ENCODE results near the gene CACNA1C.

The CACNA1C gene

DNA sequence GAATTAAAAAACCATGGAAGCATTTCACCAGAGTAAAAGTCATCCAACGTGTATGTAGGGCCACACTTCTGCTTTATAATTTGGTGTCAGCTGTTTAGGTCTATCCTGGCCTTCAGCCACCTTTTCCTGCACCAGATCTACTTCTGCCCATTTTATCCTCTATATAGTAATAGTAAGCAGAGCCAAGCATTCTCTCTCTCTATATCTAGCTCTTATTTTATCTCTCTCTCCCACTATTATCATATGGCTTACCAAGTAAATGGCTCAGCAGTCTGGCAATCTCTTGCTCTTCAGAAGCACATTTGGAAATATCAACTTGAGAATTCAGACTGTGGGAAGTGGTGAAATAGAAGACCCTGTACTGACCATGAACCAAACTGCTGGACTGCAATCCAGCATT lies 657.9 kb downstream of the CACNA1C start:
- peaks cover 24% of the 10 kb centered on the region for H3K27me3 ChIP-seq
- no peaks in the 10 kb centered on the region for H3K36me3 ChIP-seq
- H3K9me3 ChIP-seq: no peaks in the 10 kb centered on the region
- TF ChIP-seq, protein P1, sequence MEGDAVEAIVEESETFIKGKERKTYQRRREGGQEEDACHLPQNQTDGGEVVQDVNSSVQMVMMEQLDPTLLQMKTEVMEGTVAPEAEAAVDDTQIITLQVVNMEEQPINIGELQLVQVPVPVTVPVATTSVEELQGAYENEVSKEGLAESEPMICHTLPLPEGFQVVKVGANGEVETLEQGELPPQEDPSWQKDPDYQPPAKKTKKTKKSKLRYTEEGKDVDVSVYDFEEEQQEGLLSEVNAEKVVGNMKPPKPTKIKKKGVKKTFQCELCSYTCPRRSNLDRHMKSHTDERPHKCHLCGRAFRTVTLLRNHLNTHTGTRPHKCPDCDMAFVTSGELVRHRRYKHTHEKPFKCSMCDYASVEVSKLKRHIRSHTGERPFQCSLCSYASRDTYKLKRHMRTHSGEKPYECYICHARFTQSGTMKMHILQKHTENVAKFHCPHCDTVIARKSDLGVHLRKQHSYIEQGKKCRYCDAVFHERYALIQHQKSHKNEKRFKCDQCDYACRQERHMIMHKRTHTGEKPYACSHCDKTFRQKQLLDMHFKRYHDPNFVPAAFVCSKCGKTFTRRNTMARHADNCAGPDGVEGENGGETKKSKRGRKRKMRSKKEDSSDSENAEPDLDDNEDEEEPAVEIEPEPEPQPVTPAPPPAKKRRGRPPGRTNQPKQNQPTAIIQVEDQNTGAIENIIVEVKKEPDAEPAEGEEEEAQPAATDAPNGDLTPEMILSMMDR (IDR thresholded peaks at IDR 0.05; ENCODE audit: low read depth, low read length): no peak
- no peak overlapping the region for H3K4me3 ChIP-seq (ENCODE audit: low read depth, low read length)
- no peaks in the 10 kb centered on the region for H3K4me1 ChIP-seq
- no peak for DNase-seq

- no peaks in the 10 kb centered on the region for H3K36me3 ChIP-seq
- peaks cover 11% of the 10 kb centered on the region for H3K27me3 ChIP-seq
Observed at GRCh38 chr12:2719392-2719791, 666.6 kb downstream of the CACNA1C start.

DNA sequence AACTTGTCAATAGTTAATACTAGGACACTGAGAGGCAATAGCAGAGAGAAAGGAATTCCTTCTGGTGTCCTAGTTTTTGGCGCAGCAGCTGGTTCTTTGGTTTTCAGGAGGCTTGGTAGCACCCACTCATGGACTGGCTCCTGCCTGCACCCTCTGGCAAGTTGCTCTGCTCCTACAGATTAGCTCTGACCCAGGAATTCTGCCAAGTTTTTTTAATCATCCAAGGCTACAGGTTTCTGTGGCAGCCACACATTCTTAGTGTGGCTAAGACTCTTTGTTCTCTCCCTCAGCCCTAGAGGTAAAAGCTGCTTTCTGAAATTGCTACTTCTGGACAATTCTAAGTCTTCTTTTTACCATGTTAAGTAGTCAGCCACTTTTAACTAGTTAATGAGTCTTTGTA lies 670.0 kb downstream of the CACNA1C start:
- DNase-seq: no peak

More at GRCh38 chr12:2719392-2719791, 666.6 kb downstream of the CACNA1C start:
- Histone ChIP-seq H3K4me1 (no peaks in the 10 kb centered on the region), H3K4me3 (ENCODE audit: low read depth, low read length) (no peak overlapping the region), H3K9me3 (no peaks in the 10 kb centered on the region)
- no peak for DNase-seq
- TF ChIP-seq, protein P1 (IDR thresholded peaks at IDR 0.05; ENCODE audit: low read depth, low read length): no peak

DNA sequence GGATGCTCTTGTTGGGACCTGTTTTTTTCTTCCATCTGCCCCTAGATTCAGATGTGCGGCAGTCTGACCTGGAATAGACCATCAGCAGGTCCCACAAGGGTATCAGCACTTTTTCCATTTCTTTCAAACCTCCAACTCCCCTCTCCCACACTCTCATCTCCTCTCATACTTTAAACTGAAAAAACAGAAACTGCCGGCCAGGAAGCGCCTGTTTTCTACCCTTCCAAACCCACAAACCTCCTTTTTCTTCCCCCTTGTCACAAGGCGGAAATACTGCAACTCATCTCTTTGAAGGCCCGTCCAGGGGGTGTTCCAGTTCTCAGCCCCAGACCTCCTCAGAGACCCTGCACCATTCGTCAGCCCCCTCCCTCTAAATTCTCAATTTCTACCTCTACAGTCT lies 679.5 kb downstream of the CACNA1C start:
- Histone ChIP-seq H3K4me3 (ENCODE audit: low read depth, low read length) (no peak overlapping the region), H3K36me3 (no peaks in the 10 kb centered on the region), H3K9me3 (no peaks in the 10 kb centered on the region), H3K4me1 (no peaks in the 10 kb centered on the region), H3K27me3 (peaks cover 43% of the 10 kb centered on the region)
- DNase-seq: no peak
- TF ChIP-seq, protein P1 (IDR thresholded peaks at IDR 0.05; ENCODE audit: low read depth, low read length): no peak

More for the DNA sequence above, 670.0 kb downstream of the CACNA1C start:
- no peaks in the 10 kb centered on the region for H3K4me1 ChIP-seq
- no peaks in the 10 kb centered on the region for H3K9me3 ChIP-seq
- no peaks in the 10 kb centered on the region for H3K27me3 ChIP-seq
- TF ChIP-seq, protein P1 (IDR thresholded peaks at IDR 0.05; ENCODE audit: low read depth, low read length): no peak
- no peaks in the 10 kb centered on the region for H3K36me3 ChIP-seq
- H3K4me3 ChIP-seq (ENCODE audit: low read depth, low read length): no peak overlapping the region

DNA sequence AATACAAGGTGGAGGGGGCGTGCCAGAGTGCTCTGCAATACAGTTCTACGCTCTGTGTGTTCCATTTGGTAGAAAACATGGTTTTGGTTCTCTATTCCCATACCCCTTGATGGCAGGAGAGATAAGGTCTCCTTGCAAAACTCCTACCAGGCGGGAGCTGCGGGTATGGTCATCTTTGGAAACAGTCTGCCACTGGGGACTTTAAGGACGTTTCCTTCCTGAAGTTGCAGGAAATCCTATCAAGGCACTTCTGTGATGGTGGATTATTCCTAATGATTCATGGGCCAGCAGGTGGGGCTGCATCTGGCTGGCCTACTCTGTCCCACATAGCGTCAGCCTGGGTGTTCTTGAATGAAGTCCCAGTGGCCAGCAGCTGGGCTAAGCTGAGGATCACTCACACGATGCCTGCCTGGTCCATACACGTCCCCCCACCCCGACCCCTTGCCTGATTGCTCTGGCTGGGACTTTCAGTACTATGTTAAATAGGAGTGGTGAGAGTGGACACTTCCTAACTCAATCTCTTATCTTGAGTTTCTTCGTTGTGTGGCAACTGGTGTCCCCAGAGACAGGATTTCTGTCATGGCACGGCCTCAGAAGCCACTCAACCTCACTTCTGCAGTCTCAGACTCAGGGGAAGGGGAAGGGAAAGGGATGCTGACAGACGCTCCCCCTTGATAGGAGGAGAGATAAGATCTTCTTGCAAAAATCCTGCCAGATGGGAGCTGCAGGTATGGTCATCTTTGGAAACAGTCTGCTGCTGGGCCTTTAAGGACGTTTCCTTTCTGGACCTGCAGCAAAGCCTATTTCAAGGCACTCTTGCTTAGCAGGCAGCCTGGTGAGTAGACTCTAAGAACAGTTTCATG lies 680.9 kb downstream of the CACNA1C start:
- no peaks in the 10 kb centered on the region for H3K4me1 ChIP-seq
- H3K4me3 ChIP-seq (ENCODE audit: low read depth, low read length): no peak overlapping the region
- H3K9me3 ChIP-seq: no peaks in the 10 kb centered on the region
- H3K36me3 ChIP-seq: no peaks in the 10 kb centered on the region
- DNase-seq: no peak
- peaks cover 44% of the 10 kb centered on the region for H3K27me3 ChIP-seq
- TF ChIP-seq, protein P1 (IDR thresholded peaks at IDR 0.05; ENCODE audit: low read depth, low read length): no peak

GRCh38 chr12:2735432-2735831 lies 682.6 kb downstream of the CACNA1C start:
- Histone ChIP-seq H3K9me3 (no peaks in the 10 kb centered on the region), H3K27me3 (peaks cover 40% of the 10 kb centered on the region), H3K4me1 (no peaks in the 10 kb centered on the region), H3K36me3 (no peaks in the 10 kb centered on the region), H3K4me3 (ENCODE audit: low read depth, low read length) (no peak overlapping the region)
- TF ChIP-seq, protein P1 (IDR thresholded peaks at IDR 0.05; ENCODE audit: low read depth, low read length): no peak
- DNase-seq: no peak
